ENCODE data around the gene SFPQ. TPM values are rescaled to one million over a fixed set of nuclear protein-coding genes. Genes with fewer than 3 reads are reported as not detected.

Gene SFPQ
- total and polyA plus RNA-seq, 4 donors, result 116 to 269 (median 210) TPM

- no peak for DNase-seq
- no peaks in the 10 kb centered on the region for H3K36me3 ChIP-seq (ENCODE audit: control insufficient read depth in 4 of 4, insufficient read depth in 4 of 4, low read length in 4 of 4)
Observed at GRCh38 chr1:35136780-35137179, 56.2 kb downstream of the SFPQ start.

More at GRCh38 chr1:35136780-35137179, 56.2 kb downstream of the SFPQ start:
- H3K9me3 ChIP-seq (ENCODE audit: control insufficient read depth in 4 of 4, insufficient read depth in 3 of 4, low read length in 3 of 4), result no peaks in the 10 kb centered on the region
- no peak overlapping the region for H3K27ac ChIP-seq (ENCODE audit: low read depth in 1 of 2, low read length in 1 of 2)
- H3K4me3 ChIP-seq, result no peak overlapping the region
- H3K9ac ChIP-seq (ENCODE audit: insufficient read depth in 1 of 2, low read length in 2 of 2), result no peak overlapping the region
- no peaks in the 10 kb centered on the region for H3K27me3 ChIP-seq (ENCODE audit: control insufficient read depth in 3 of 3, insufficient read depth in 3 of 3, low read length in 2 of 3)
- WGBS, 2 donors, result 85 to 97% methylated on average over 3 of the region's 3 CpGs
- H3K4me1 ChIP-seq (ENCODE audit: control insufficient read depth in 5 of 5, insufficient read depth in 5 of 5, low read length in 5 of 5), result no peaks in the 10 kb centered on the region
- TF ChIP-seq, protein P1, sequence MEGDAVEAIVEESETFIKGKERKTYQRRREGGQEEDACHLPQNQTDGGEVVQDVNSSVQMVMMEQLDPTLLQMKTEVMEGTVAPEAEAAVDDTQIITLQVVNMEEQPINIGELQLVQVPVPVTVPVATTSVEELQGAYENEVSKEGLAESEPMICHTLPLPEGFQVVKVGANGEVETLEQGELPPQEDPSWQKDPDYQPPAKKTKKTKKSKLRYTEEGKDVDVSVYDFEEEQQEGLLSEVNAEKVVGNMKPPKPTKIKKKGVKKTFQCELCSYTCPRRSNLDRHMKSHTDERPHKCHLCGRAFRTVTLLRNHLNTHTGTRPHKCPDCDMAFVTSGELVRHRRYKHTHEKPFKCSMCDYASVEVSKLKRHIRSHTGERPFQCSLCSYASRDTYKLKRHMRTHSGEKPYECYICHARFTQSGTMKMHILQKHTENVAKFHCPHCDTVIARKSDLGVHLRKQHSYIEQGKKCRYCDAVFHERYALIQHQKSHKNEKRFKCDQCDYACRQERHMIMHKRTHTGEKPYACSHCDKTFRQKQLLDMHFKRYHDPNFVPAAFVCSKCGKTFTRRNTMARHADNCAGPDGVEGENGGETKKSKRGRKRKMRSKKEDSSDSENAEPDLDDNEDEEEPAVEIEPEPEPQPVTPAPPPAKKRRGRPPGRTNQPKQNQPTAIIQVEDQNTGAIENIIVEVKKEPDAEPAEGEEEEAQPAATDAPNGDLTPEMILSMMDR (IDR thresholded peaks at IDR 0.05; ENCODE audit: control extremely low read depth, extremely low read depth), result no peak
- no peak for ATAC-seq (ENCODE audit: insufficient read depth, low FRiP score)

Small RNA genes lying within 50 kb of the gene (small RNA-seq; reads per million reads assigned to genes)
- gene RF00019 (ENCODE audit: low replicate concordance), result not detected

Other genes with a start within 250 kb of the SFPQ start
- gene TMEM35B, start 207.8 kb downstream of the SFPQ start, total RNA-seq, result 10 to 100 TPM; 31.3 to 35.5 TPM
- gene TMEM35B, start 207.8 kb downstream of the SFPQ start, polyA plus RNA-seq, result 10 to 100 TPM; 50.3 to 68.4 TPM
- gene ZMYM6, start 161.2 kb downstream of the SFPQ start, total RNA-seq, result 10 to 100 TPM; 20.1 to 35.1 TPM
- 10 to 100 TPM in 1 of 2 donors, 1 to 10 TPM in 1; 6.5 to 14.6 TPM for gene ZMYM6, start 161.2 kb downstream of the SFPQ start, polyA plus RNA-seq
- gene ZMYM1, start 113.8 kb downstream of the SFPQ start, total RNA-seq, result 10 to 100 TPM; 12.5 to 31.6 TPM
- 1 to 10 TPM; 2.6 to 4.5 TPM for gene ZMYM1, start 113.8 kb downstream of the SFPQ start, polyA plus RNA-seq
- gene ZMYM4, start 75.6 kb upstream of the SFPQ start, total RNA-seq, result 10 to 100 TPM; 31.6 to 63.8 TPM
- 10 to 100 TPM in 1 of 2 donors, 1 to 10 TPM in 1; 9.0 to 11.7 TPM for gene ZMYM4, start 75.6 kb upstream of the SFPQ start, polyA plus RNA-seq

All from lung (tissue), 13 donors.